Activated CD8-positive, alpha-beta T cell treated with anti-CD3 and anti-CD28 coated beads, Interleukin-2, amount 10 ng/mL, durations not matched to agents 7 days and 5 days (primary cell): ENCODE measurements around the gene ZMYM2. TPM values are rescaled to one million over a fixed set of nuclear protein-coding genes. Genes with fewer than 3 reads are reported as not detected.

ENCODE experiments used
- ATAC-seq: fragments of 150-1000 bp; cut with Tn5 transposase; one replicate; pipeline ENCODE4 v1.10.0; 2021; ENCODE audit warnings: moderate library complexity
- CTCF ChIA-PET: fragments of 350-600 bp; sonication (Branson Sonifier 250); formaldehyde crosslinking; loops from one replicate; lab custom pipeline; 2021; ENCODE audit warnings: antibody characterized with exemption; lab: Charles Lee
- POLR2A ChIA-PET: fragments of 350-600 bp; sonication (Branson Sonifier 250); formaldehyde crosslinking; loops from one replicate; lab custom pipeline; 2021; ENCODE audit warnings: antibody characterized with exemption; lab: Charles Lee
- DNase-seq: peaks from one replicate; pipeline ENCODE4 v3.0.0-alpha.2; 2020
- H3K27ac Mint-ChIP-seq: one replicate; pipeline ENCODE4 v1.8.0; 2021; ENCODE audit warnings: mild to moderate bottlenecking, mixed read lengths
- H3K27me3 Mint-ChIP-seq: one replicate; pipeline ENCODE4 v1.8.0; 2021; ENCODE audit warnings: low read depth, mixed read lengths
- H3K36me3 Mint-ChIP-seq: one replicate; pipeline ENCODE4 v1.8.0; 2021; ENCODE audit warnings: low read depth, mixed read lengths
- H3K4me1 Mint-ChIP-seq: one replicate; pipeline ENCODE4 v1.8.0; 2021; ENCODE audit warnings: low read depth, mixed read lengths
- H3K4me3 Mint-ChIP-seq: one replicate; pipeline ENCODE4 v1.8.0; 2021; ENCODE audit warnings: mild to moderate bottlenecking, mixed read lengths
- H3K9me3 Mint-ChIP-seq: one replicate; pipeline ENCODE4 v1.8.0; 2022; ENCODE audit warnings: mixed read lengths; ENCODE audit not compliant: insufficient read depth
- total RNA-seq, 2 experiments: library from RNA; stranded (reverse); gene quantifications; one replicate each; pipeline ENCODE4 v1.2.3, GENCODE V29; 2021

Gene ZMYM2
- total RNA-seq, 2 experiments from 2014 or later = 45.6 to 51.8 TPM

DNA sequence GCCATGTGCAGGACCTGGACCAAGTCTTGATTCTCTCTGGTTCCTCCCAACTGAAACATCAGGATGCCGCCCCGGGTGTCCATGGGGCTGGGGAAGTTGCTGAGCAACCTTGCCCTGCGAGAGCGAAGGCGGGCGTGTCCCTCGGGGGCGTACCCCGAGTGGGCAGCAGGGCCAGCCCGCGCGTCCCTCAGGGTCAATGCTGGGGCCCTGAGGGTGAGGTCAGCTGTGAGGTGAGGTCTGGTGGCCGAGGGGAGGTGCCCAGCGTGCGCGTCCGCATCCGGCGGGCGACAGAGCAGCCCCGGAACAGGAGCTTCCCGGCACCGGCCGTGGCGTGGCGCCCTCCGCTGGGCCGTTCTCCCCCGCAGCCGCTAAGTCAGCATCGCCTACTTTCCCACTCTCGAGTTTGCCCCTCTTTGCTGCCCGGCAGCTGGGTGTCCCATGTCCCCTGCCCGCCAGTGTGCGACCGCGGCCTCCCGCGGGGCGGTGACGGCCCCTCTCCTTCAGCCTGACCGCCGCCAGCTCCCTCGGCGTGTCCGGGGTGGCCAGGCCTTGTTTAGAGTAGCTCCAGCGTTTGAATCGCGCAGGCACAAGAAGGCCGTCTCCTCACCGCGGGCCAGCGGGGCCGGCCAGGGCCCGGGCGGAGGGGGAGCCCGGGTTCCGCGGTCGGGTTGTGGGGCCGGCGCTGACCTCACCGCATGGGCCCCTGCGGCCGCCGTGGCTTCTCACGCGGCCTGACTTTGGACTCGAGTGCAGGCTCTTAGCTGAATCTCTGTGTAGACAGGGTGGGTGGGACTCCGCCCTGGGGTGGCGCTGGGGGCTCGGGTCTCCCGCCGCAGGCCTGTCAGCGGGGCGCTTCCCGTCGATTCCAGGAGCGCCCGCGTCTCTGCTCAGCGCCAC, 169.3 kb downstream of the ZMYM2 start:
- ATAC-seq (peak; percentile 71), DNase-seq (peak; percentile 53)
- ChIA-PET CTCF (interaction anchor here (0.8 to 2.9 kb wide), 8 partner anchors 10 to 237 kb away, joined by 3 to 23 read pairs (median 4); partner anchors contain the start of gene GJA3), POLR2A (interaction anchor here (0.9 to 1.0 kb wide), 3 partner anchors 9 to 143 kb away, joined by 3 to 4 read pairs (median 4); no protein-coding TSS in a partner anchor)
- Mint-ChIP-seq H3K27ac (no peak overlapping the region), H3K36me3 (no peaks in the 10 kb centered on the region), H3K4me3 (peak overlapping the region; percentile 54), H3K9me3 (no peaks in the 10 kb centered on the region), H3K27me3 (peaks cover 31% of the 10 kb centered on the region), H3K4me1 (peaks cover 4% of the 10 kb centered on the region)

DNA sequence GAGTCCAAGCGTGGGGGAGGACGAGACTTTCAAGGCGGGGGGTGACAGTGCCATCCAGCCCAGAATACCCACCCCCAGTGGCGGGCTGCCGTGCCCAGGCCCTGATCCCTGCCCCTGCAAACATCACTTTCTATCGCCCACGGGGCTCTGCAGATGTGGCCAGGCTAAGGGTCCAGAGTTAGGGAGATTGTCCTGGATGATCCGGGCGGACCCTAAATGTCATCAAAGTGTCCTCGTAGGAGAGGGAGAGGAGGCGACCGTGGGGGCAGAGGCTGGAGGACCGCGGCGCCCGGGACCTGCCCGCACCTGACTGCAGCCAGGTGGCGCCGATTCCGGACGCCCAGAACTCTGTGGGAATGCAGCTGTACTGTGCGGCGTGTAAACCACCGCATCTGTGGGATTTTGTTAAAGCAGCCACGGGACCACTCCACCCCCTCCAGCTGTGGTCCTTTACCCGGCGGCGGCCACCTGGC, 170.0 kb downstream of the ZMYM2 start:
- peak overlapping the region; percentile 37 for H3K4me3 Mint-ChIP-seq
- H3K9me3 Mint-ChIP-seq = no peaks in the 10 kb centered on the region
- CTCF ChIA-PET = interaction anchor here (1.2 to 2.9 kb wide), 5 partner anchors 10 to 168 kb away, joined by 3 to 23 read pairs (median 6); partner anchors contain the start of gene GJA3
- no peaks in the 10 kb centered on the region for H3K36me3 Mint-ChIP-seq
- ATAC-seq (peak; percentile 29), DNase-seq (no peak)
- peaks cover 4% of the 10 kb centered on the region for H3K4me1 Mint-ChIP-seq
- no peak overlapping the region for H3K27ac Mint-ChIP-seq
- POLR2A ChIA-PET = interaction anchor here (1.0 kb wide), 1 partner anchor 13 kb away, joined by 3 read pairs; no protein-coding TSS in a partner anchor
- peaks cover 27% of the 10 kb centered on the region for H3K27me3 Mint-ChIP-seq

DNA sequence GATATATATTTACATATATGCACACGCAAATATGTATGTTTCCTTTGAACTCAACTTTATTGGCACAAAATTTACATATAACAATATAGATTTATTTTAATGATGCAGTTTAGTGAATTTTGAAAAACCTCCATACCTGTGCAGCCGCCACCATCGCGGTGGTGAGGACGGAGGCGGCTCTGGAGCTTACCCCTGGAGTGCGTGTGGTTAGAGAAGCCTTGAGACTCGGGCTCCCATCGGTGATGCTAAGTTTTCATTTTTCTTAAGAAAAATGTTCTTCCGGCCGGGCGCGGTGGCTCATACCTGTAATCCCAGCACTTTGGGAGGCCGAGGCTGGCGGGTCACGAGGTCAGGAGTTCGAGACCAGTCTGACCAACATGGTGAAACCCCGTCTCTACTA, 170.5 kb downstream of the ZMYM2 start:
- Mint-ChIP-seq H3K9me3 (no peaks in the 10 kb centered on the region), H3K27me3 (peaks cover 25% of the 10 kb centered on the region), H3K27ac (no peak overlapping the region), H3K4me3 (no peak overlapping the region), H3K4me1 (peaks cover 4% of the 10 kb centered on the region), H3K36me3 (no peaks in the 10 kb centered on the region)
- CTCF ChIA-PET = interaction anchor here (1.4 to 2.3 kb wide), 2 partner anchors 32 to 169 kb away, joined by 6 to 11 read pairs; partner anchors contain the start of gene GJA3
- POLR2A ChIA-PET = interaction anchor here (1.0 kb wide), 1 partner anchor 12 kb away, joined by 3 read pairs; no protein-coding TSS in a partner anchor
- no peak for DNase-seq
- ATAC-seq = no peak

DNA sequence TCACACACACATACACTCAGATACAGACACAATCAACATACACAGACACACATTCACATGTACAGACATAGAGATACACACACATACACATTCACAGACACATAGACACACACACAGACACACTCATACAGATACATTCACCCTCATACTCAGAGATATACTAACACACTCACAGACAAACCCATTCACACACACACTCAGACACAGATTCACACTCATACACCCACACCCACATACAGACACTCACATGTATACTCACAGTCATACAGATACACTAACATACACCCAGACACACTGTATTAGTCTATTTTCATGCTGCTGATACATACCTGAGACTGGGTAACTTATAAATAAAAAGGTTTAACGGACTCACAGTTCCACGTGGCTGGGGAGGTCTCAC, 171.5 kb downstream of the ZMYM2 start:
- H3K36me3 Mint-ChIP-seq = no peaks in the 10 kb centered on the region
- ChIA-PET CTCF (no interaction called here), POLR2A (no interaction called here)
- H3K27ac Mint-ChIP-seq = no peak overlapping the region
- ATAC-seq (no peak), DNase-seq (no peak)
- H3K4me3 Mint-ChIP-seq = no peak overlapping the region
- H3K27me3 Mint-ChIP-seq = peaks cover 18% of the 10 kb centered on the region
- peaks cover 4% of the 10 kb centered on the region for H3K4me1 Mint-ChIP-seq
- H3K9me3 Mint-ChIP-seq = no peaks in the 10 kb centered on the region

DNA sequence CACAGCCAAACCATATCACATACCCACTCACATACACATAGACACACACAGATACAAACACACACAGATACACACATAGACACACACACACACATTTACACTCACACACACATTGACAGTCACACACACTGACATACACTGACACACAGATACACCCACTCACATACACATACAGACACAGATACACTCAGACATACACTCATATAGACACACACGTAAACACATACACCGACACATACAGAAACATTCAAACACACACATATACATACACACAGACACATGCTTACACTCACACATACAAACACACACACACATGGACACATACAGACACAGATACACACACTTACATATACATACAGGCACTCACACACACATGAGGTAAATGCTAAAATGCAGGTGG, 172.1 kb downstream of the ZMYM2 start:
- Mint-ChIP-seq H3K4me1 (peaks cover 4% of the 10 kb centered on the region), H3K27me3 (peaks cover 18% of the 10 kb centered on the region), H3K27ac (no peak overlapping the region), H3K9me3 (no peaks in the 10 kb centered on the region), H3K36me3 (no peaks in the 10 kb centered on the region), H3K4me3 (no peak overlapping the region)
- ChIA-PET POLR2A (no interaction called here), CTCF (interaction anchor here (0.6 kb wide), 1 partner anchor 262 kb away, joined by 3 read pairs; no protein-coding TSS in a partner anchor)
- no peak for DNase-seq
- no peak for ATAC-seq

DNA sequence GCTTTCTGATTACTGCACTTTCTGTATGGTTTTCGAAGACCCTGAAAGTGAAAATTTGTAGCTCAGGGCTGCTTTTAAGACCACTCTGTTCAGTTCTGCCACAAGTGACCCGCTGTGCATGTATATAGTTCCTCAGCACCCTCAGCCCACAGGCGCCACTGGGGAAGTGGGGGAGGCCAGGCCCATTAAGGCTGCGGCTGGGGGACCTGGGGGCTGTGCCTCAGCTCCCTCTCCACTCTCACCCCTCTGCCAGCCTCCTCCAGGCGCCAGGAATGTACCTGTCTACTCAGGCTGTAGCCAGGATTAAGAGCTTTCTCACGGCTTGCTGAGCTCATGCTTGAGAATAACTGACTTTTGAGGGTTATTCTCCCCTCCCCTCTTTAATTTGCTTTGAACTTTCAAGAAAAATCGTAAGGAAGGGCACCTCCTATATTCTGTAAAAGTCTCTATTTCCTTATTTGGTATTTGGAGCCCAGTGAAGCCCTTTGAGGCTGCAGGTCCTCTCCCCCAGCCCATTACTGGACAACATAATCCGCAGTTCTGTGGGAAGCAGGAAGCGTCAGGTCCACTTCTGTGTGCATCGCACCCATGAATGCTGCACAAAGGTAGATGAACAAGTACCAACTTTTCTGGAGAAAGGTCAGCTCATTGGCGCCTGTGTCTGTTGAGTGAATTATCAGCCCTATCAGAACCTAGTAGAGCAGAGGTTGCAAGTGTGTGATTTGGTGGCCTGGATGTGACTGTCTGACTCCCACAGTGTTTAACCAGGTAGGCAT, 172.7 kb downstream of the ZMYM2 start:
- Mint-ChIP-seq H3K4me1 (peaks cover 4% of the 10 kb centered on the region), H3K27ac (no peak overlapping the region), H3K4me3 (no peak overlapping the region), H3K27me3 (peaks cover 12% of the 10 kb centered on the region), H3K9me3 (no peaks in the 10 kb centered on the region), H3K36me3 (no peaks in the 10 kb centered on the region)
- POLR2A ChIA-PET = no interaction called here
- ATAC-seq (no peak), DNase-seq (no peak)
- CTCF ChIA-PET = interaction anchor here (0.6 to 1.3 kb wide), 2 partner anchors 12 to 263 kb away, joined by 3 read pairs; no protein-coding TSS in a partner anchor

DNA sequence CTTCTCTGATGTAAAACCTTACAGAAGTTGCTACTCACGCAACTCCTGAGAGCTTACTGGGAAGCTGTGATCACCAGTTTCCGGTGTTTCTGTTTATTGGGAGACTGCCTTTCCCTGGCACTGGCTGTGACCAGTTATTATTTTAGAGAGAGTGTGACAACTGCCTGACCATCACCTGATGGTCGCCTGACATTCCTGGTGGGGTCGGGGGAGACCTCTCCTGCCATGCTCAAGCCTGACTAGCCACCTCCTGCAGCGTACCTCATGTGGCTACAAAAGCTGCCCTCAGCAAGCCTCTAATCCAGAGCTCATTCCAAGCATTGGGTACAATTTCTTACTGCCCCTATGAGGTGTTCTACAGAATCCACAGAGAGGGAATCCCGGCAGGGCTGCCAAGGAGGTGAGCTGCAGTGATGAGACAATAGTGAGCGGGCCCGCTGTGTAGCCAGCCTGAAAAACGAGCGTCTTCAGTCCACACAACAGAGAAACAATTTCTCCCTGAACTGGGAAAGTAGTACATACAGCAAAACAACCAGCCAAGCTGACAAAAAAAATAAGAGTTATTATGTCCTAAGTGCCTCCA, 173.6 kb downstream of the ZMYM2 start:
- CTCF ChIA-PET = interaction anchor here (1.3 kb wide), 1 partner anchor 13 kb away, joined by 3 read pairs; no protein-coding TSS in a partner anchor
- peaks cover 12% of the 10 kb centered on the region for H3K27me3 Mint-ChIP-seq
- no peak overlapping the region for H3K4me3 Mint-ChIP-seq
- H3K36me3 Mint-ChIP-seq = no peaks in the 10 kb centered on the region
- DNase-seq (no peak), ATAC-seq (no peak)
- H3K4me1 Mint-ChIP-seq = peaks cover 12% of the 10 kb centered on the region
- H3K9me3 Mint-ChIP-seq = no peaks in the 10 kb centered on the region
- POLR2A ChIA-PET = no interaction called here
- H3K27ac Mint-ChIP-seq = no peak overlapping the region

DNA sequence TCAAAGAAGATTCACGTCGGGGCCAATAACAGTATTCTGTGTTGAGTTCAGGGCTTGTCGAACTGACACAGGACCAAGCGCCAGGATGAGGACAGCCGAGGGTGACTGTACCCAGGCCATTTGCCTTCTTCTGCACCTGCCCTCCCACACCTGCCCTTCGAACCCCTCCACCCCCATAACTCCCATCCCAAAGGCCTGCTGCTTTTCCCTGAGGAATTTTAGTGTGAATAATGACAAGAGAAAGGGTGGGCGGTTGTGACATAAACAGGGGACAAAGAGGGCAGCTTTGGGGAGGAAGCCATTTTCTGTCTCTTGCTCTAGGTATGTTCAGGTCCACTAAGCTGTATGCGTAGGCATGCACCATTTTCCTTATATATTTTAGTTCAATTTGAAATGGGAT, 176.2 kb downstream of the ZMYM2 start:
- Mint-ChIP-seq H3K4me1 (peaks cover 8% of the 10 kb centered on the region), H3K4me3 (no peak overlapping the region), H3K9me3 (no peaks in the 10 kb centered on the region), H3K27me3 (peaks cover 27% of the 10 kb centered on the region), H3K36me3 (no peaks in the 10 kb centered on the region), H3K27ac (no peak overlapping the region)
- ATAC-seq = no peak
- ChIA-PET CTCF (interaction anchor here (0.6 kb wide), 1 partner anchor 155 kb away, joined by 4 read pairs; no protein-coding TSS in a partner anchor), POLR2A (no interaction called here)
- DNase-seq = no peak

DNA sequence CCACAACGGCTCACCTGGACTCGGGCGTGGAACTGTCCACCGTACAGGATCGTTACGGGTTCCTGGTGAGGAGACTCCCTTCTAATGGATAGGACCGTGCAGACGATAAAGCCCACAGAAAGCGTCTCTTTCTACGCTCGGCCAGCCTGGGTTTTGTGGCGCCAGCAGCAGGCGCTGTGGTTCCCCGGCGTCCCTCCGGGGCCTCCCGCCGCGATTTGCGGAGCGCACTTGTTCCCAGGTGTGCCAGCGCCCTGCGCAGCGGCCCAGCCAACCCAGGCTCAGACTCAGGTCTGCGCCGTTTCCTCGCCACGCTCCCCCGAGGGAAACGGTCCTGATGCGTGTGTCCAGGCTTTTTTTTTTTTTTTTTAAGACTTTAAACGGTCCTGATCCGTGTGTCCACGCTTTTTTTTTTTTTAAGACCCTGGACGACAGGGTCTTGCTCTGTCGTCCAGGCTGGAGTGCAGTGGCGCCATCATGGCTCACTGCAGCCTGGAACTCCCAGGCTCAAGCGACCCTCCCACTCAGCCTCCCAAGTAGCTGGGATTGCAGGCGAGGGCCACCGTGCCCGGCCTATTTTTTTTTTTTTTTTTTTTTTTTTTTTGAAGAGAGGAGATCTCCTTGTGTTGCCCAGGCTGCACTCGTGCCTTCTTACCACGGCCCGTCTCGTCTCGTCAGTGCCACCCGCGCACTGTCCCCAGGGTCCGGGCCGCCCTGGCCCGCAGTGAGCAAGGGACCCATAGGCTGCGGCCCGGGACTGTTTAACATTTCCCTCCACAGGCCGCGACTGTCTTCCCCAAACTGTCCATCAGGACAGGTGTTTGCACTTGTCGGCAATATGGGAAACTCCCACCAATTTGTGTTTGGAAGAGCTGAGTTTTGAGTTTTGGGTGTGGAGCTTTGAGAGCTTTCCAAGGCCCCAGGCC, 178.5 kb downstream of the ZMYM2 start:
- POLR2A ChIA-PET = no interaction called here
- peaks cover 8% of the 10 kb centered on the region for H3K4me1 Mint-ChIP-seq
- CTCF ChIA-PET = interaction anchor here (0.6 kb wide), 1 partner anchor 150 kb away, joined by 3 read pairs; no protein-coding TSS in a partner anchor
- H3K9me3 Mint-ChIP-seq = no peaks in the 10 kb centered on the region
- ATAC-seq = peak; percentile 70
- H3K4me3 Mint-ChIP-seq = no peak overlapping the region
- H3K36me3 Mint-ChIP-seq = no peaks in the 10 kb centered on the region
- H3K27ac Mint-ChIP-seq = no peak overlapping the region
- H3K27me3 Mint-ChIP-seq = peaks cover 42% of the 10 kb centered on the region
- DNase-seq = peak; percentile 51

DNA sequence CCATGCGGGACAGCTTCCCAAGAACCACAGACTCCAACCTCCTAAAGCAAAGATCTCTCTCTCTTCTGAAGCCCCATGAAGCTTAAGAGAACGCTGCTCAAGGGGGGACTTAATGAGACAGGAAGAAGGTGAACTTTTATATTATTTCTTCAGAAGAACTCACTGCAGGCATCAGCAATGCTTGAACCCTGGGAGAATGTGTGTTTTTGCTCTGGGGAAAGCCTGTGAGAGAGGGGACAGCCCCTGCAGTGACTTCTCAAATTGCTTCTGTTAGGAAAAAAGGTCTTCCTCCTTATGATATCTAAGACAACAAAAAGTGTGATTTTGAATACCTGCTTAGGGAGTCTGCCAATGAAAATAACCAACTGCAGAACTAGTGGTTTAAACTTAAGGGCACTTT, 179.3 kb downstream of the ZMYM2 start:
- Mint-ChIP-seq H3K9me3 (no peaks in the 10 kb centered on the region), H3K4me3 (no peak overlapping the region), H3K27ac (no peak overlapping the region), H3K36me3 (no peaks in the 10 kb centered on the region), H3K4me1 (peaks cover 9% of the 10 kb centered on the region), H3K27me3 (peaks cover 42% of the 10 kb centered on the region)
- no peak for DNase-seq
- ChIA-PET CTCF (interaction anchor here (0.6 kb wide), 1 partner anchor 151 kb away, joined by 3 read pairs; no protein-coding TSS in a partner anchor), POLR2A (no interaction called here)
- ATAC-seq = no peak
